CD4-positive, alpha-beta T cell treated with Interleukin-15 for 1 hour (primary cell): Measurements from ENCODE around the gene SLC11A2.
A peak's percentile ranks its signal among the peaks of the same experiment; 100 is the strongest.
"Not testable (repeated sequence)": the region's sequence is repeated elsewhere in the genome, so short reads cannot be mapped to it uniquely, and the experiment has no call there.

ENCODE experiments used
- DNase-seq: peaks from one replicate; pipeline ENCODE4 v3.0.0-alpha.2; 2020

Gene SLC11A2

GRCh38 chr12:51025338-51025835, 797 bp downstream of the SLC11A2 start:
- DNase-seq: no peak

GRCh38 chr12:51023625-51024382, 2.4 kb downstream of the SLC11A2 start:
- DNase-seq: no peak

- no peak for DNase-seq
Measured at GRCh38 chr12:51021694-51022093, 4.5 kb downstream of the SLC11A2 start.

GRCh38 chr12:51020448-51021182, 5.6 kb downstream of the SLC11A2 start:
- no peak for DNase-seq

GRCh38 chr12:51019927-51020326, 6.3 kb downstream of the SLC11A2 start:
- DNase-seq: no peak

- DNase-seq: no peak
Measured at GRCh38 chr12:51018956-51019355, 7.2 kb downstream of the SLC11A2 start.

- DNase-seq: no peak
Measured at GRCh38 chr12:51017452-51017851, 8.7 kb downstream of the SLC11A2 start.

GRCh38 chr12:51014467-51014866, 11.7 kb downstream of the SLC11A2 start:
- not testable (repeated sequence) for DNase-seq

GRCh38 chr12:51013441-51013840, 12.7 kb downstream of the SLC11A2 start:
- no peak for DNase-seq

GRCh38 chr12:51012570-51013236, 13.5 kb downstream of the SLC11A2 start:
- no peak for DNase-seq

- no peak for DNase-seq
Measured at GRCh38 chr12:51011955-51012354, 14.2 kb downstream of the SLC11A2 start.

GRCh38 chr12:51009056-51009440, 17.1 kb downstream of the SLC11A2 start:
- peak; percentile 70 for DNase-seq

- DNase-seq: no peak
Measured at GRCh38 chr12:51008329-51009055, 17.7 kb downstream of the SLC11A2 start.

- DNase-seq: no peak
Measured at GRCh38 chr12:51005671-51006070, 20.5 kb downstream of the SLC11A2 start.

GRCh38 chr12:51005030-51005429, 21.2 kb downstream of the SLC11A2 start:
- no peak for DNase-seq

GRCh38 chr12:51004504-51004903, 21.7 kb downstream of the SLC11A2 start:
- no peak for DNase-seq

GRCh38 chr12:51001799-51002198, 24.4 kb downstream of the SLC11A2 start:
- no peak for DNase-seq

- no peak for DNase-seq
Measured at GRCh38 chr12:51000245-51000644, 25.9 kb downstream of the SLC11A2 start.

GRCh38 chr12:50999093-50999492, 27.1 kb downstream of the SLC11A2 start:
- no peak for DNase-seq

- DNase-seq: no peak
Measured at GRCh38 chr12:50992819-50993218, 33.4 kb downstream of the SLC11A2 start.

- no peak for DNase-seq
Measured at GRCh38 chr12:50991291-50991690, 34.9 kb downstream of the SLC11A2 start.

- no peak for DNase-seq
Measured at GRCh38 chr12:50990791-50991190, 35.4 kb downstream of the SLC11A2 start.

GRCh38 chr12:50990147-50990727, 35.9 kb downstream of the SLC11A2 start:
- DNase-seq: no peak
